ENCODE measurements around the gene CSNK1E. TPM values are rescaled to one million over a fixed set of nuclear protein-coding genes. Genes with fewer than 3 reads are reported as not detected.

The CSNK1E gene
- polyA plus RNA-seq, 1 donor (not counting 4 experiments of a cell fraction or from before 2014, with no cell fraction given): 168 TPM

DNA sequence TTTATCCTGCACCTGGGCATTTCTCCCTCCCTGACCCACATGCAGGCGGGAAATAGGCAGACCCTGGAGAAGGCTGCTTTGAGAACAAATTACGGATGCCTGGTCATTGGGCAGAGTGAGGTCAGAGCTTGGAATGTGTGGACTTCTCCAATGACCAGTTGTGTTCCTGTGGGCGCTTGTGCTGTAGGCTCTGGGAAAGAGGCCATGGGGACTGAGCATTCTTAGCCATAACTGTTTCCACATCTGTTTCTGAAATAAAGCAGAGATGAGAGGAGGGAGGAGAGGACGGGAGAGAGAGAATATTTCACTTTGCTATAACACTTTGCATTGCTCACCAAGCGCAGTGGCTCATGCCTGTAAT is 33.2 kb downstream of the CSNK1E start:
- dilution Hi-C loops (cut with MboI; ENCODE audit: extremely low pct_ligation_motif_present, low sequenced_read_pairs): no loop called here
- H3K36me3 ChIP-seq (ENCODE audit: control insufficient read depth in 2 of 2, extremely low read depth in 1 of 2, insufficient read depth in 2 of 2, low read length in 2 of 2): peaks cover 11 to 14% of the 10 kb centered on the region in 2 experiments
- TF ChIP-seq EZH2 (IDR thresholded peaks at IDR 0.05; ENCODE audit: low read length): no peak
- TF ChIP-seq, protein P1, sequence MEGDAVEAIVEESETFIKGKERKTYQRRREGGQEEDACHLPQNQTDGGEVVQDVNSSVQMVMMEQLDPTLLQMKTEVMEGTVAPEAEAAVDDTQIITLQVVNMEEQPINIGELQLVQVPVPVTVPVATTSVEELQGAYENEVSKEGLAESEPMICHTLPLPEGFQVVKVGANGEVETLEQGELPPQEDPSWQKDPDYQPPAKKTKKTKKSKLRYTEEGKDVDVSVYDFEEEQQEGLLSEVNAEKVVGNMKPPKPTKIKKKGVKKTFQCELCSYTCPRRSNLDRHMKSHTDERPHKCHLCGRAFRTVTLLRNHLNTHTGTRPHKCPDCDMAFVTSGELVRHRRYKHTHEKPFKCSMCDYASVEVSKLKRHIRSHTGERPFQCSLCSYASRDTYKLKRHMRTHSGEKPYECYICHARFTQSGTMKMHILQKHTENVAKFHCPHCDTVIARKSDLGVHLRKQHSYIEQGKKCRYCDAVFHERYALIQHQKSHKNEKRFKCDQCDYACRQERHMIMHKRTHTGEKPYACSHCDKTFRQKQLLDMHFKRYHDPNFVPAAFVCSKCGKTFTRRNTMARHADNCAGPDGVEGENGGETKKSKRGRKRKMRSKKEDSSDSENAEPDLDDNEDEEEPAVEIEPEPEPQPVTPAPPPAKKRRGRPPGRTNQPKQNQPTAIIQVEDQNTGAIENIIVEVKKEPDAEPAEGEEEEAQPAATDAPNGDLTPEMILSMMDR (optimal IDR thresholded peaks at IDR 0.05 in 1 of 3, IDR thresholded peaks at IDR 0.05 in 1 of 3, conservative IDR thresholded peaks at IDR 0.05 in 1 of 3; ENCODE audit: extremely low read depth in 1 of 3, insufficient read depth in 2 of 3, low read length in 3 of 3): no peak
- no peak overlapping the region for H2AFZ ChIP-seq (ENCODE audit: control insufficient read depth, low read length)
- H3K4me1 ChIP-seq (ENCODE audit: control insufficient read depth, extremely low read depth, insufficient read depth, low read length): peaks cover 6% of the 10 kb centered on the region
- no peak for FAIRE-seq
- H3K9me1 ChIP-seq (ENCODE audit: control insufficient read depth, extremely low read depth, insufficient read depth, low read length): peaks cover 4% of the 10 kb centered on the region
- DNase-seq (ENCODE audit: low read depth, low spot score): no peak
- H3K79me2 ChIP-seq (ENCODE audit: control insufficient read depth, insufficient read depth, low read length): no peaks in the 10 kb centered on the region
- no peaks in the 10 kb centered on the region for H3K27me3 ChIP-seq (ENCODE audit: control insufficient read depth, extremely low read depth, insufficient read depth, low read length)
- H3K4me3 ChIP-seq (ENCODE audit: control insufficient read depth in 2 of 3, extremely low read depth in 1 of 3, insufficient read depth in 2 of 3, low read depth in 1 of 3, low read length in 3 of 3): no peak overlapping the region
- no peak overlapping the region for H3K27ac ChIP-seq (ENCODE audit: control insufficient read depth, insufficient read depth, low read length)
- H4K20me1 ChIP-seq (ENCODE audit: control insufficient read depth, extremely low read depth, insufficient read depth, low read length): no peaks in the 10 kb centered on the region
- no peak overlapping the region for H3K9ac ChIP-seq (ENCODE audit: control insufficient read depth, extremely low read depth, insufficient read depth, low read length)
- H3K9me3 ChIP-seq (ENCODE audit: control insufficient read depth, low read depth, low read length): no peaks in the 10 kb centered on the region
- H3K4me2 ChIP-seq (ENCODE audit: control insufficient read depth, extremely low read depth, insufficient read depth, low read depth, low read length): no peak overlapping the region

DNA sequence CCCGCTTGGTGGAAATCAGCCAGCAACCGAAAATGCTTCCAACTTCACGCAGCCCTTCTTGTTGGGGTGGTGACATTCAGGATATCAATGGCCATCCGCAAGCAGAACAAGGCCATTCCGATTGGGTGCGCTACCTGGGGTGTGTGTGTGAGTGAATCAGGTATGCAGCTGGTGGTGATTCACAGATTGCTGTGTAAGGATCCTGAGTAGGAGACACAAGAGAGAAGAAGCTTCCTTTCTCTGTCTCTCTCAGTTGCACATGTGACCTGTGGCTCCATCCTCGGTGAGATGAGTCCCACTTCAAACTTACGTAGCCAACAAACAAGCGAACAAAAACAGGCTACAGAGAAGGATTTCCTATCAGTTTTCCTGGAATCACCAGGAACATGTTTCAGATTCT is 34.8 kb downstream of the CSNK1E start:
- no peak overlapping the region for H3K4me2 ChIP-seq (ENCODE audit: control insufficient read depth, extremely low read depth, insufficient read depth, low read depth, low read length)
- H3K79me2 ChIP-seq (ENCODE audit: control insufficient read depth, insufficient read depth, low read length): no peaks in the 10 kb centered on the region
- FAIRE-seq: peak; percentile 67
- peaks cover 4% of the 10 kb centered on the region for H3K9me1 ChIP-seq (ENCODE audit: control insufficient read depth, extremely low read depth, insufficient read depth, low read length)
- H3K4me1 ChIP-seq (ENCODE audit: control insufficient read depth, extremely low read depth, insufficient read depth, low read length): peaks cover 6% of the 10 kb centered on the region
- no peak overlapping the region for H2AFZ ChIP-seq (ENCODE audit: control insufficient read depth, low read length)
- TF ChIP-seq, protein P1 (optimal IDR thresholded peaks at IDR 0.05 in 1 of 3, IDR thresholded peaks at IDR 0.05 in 1 of 3, conservative IDR thresholded peaks at IDR 0.05 in 1 of 3; ENCODE audit: extremely low read depth in 1 of 3, insufficient read depth in 2 of 3, low read length in 3 of 3): no peak
- no peak for TF ChIP-seq EZH2 (IDR thresholded peaks at IDR 0.05; ENCODE audit: low read length)
- no peaks in the 10 kb centered on the region for H3K9me3 ChIP-seq (ENCODE audit: control insufficient read depth, low read depth, low read length)
- no peaks in the 10 kb centered on the region for H3K27me3 ChIP-seq (ENCODE audit: control insufficient read depth, extremely low read depth, insufficient read depth, low read length)
- no peaks in the 10 kb centered on the region for H4K20me1 ChIP-seq (ENCODE audit: control insufficient read depth, extremely low read depth, insufficient read depth, low read length)
- dilution Hi-C loops (cut with MboI; ENCODE audit: extremely low pct_ligation_motif_present, low sequenced_read_pairs): no loop called here
- no peak overlapping the region for H3K9ac ChIP-seq (ENCODE audit: control insufficient read depth, extremely low read depth, insufficient read depth, low read length)
- peaks cover 0 to 8% of the 10 kb centered on the region in 2 experiments for H3K36me3 ChIP-seq (ENCODE audit: control insufficient read depth in 2 of 2, extremely low read depth in 1 of 2, insufficient read depth in 2 of 2, low read length in 2 of 2)
- no peak overlapping the region for H3K4me3 ChIP-seq (ENCODE audit: control insufficient read depth in 2 of 3, extremely low read depth in 1 of 3, insufficient read depth in 2 of 3, low read depth in 1 of 3, low read length in 3 of 3)
- no peak overlapping the region for H3K27ac ChIP-seq (ENCODE audit: control insufficient read depth, insufficient read depth, low read length)
- DNase-seq (ENCODE audit: low read depth, low spot score): no peak
